Umbilical cord (tissue), 2 donors: ENCODE results near the gene TDRD6. TPM values are rescaled to one million over a fixed set of nuclear protein-coding genes. Genes with fewer than 3 reads are reported as not detected.

Experiments used
- DNase-seq: peaks from one replicate; pipeline ENCODE4 v3.0.0-alpha.2; 2015; ENCODE audit warnings: low spot score
- total RNA-seq: library from RNA; depleted of rRNA; stranded (reverse); fragments of >200 nt; gene quantifications from one replicate; pipeline ENCODE4 v1.2.3, GENCODE V29; 2014; ENCODE audit warnings: low replicate concordance; ENCODE audit not compliant: insufficient read depth

Gene TDRD6
- total RNA-seq, 1 donor from 2014 or later = 6.7 TPM

DNA sequence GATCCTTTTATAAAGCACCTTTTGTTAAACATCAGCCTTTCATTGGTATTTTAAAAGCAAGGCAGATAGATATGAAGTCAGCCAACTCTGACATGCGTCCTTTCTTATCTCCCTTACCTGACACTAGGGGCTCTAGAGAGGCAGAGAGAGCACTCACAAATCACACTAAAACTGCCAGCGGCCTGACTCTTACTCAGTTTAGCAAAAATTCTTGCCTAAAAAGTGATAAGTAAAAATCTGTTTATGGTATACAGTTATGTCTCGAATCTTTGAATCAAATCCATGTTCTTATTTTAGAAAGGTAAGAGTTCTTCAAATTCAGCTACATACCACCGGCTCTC, 10.4 kb upstream of the TDRD6 start:
- DNase-seq = no peak

DNA sequence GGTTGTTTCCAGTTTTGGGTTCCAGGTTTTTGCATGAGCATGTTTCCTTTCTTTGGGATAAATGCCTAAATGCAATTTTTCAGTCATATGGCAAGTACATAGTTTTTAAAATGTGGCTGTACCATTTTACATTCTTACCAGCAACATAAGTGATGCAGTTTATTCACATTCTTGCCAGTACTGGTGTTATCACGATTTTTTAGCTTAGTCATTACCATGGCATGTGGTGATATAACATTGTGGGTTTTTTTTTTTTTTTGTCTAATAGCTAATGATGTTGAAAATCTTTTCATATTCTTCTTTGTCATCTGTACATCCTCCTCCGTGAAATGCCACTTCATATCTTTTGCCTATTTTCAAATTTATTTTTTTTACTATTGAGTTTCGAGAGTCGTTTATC, 2.9 kb upstream of the TDRD6 start:
- no peak for DNase-seq

DNA sequence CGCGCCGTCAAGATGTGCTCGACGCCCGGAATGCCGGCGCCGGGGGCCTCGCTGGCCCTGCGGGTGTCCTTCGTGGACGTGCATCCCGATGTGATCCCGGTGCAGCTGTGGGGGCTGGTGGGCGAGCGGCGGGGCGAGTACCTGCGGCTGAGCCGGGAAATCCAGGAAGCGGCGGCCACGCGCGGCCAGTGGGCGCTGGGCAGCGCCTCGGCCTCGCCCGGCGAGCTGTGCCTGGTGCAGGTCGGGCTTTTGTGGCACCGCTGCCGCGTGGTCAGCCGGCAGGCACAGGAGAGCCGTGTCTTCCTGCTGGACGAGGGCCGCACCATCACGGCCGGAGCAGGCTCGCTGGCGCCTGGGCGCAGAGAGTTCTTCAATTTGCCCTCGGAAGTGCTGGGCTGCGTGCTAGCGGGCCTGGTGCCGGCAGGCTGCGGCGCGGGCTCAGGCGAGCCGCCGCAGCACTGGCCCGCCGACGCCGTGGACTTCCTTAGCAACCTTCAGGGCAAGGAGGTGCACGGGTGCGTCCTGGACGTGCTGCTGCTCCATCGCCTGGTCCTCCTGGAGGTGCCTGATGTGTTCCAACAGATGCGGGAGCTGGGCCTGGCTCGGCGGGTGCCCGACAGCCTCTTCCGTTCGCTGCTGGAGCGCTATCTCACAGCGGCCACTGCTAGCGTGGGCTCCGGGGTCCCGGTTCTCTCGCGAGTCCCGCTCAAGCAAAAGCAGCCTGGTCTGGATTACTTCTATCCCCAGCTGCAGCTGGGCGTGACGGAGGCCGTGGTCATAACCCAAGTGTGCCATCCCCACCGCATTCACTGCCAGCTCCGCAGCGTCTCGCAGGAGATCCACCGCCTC, 656 bp downstream of the TDRD6 start:
- DNase-seq = no peak

DNA sequence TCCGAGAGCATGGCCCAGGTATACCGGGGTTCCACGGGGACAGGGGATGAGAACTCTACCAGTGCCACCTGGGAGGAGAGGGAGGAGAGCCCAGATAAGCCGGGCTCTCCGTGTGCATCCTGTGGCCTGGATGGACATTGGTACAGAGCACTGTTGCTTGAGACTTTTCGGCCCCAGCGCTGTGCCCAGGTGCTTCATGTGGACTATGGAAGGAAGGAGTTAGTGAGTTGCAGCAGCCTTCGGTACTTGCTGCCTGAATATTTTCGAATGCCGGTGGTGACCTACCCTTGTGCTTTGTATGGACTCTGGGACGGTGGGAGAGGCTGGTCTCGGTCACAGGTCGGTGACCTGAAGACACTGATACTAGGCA, 1.3 kb downstream of the TDRD6 start:
- no peak for DNase-seq

DNA sequence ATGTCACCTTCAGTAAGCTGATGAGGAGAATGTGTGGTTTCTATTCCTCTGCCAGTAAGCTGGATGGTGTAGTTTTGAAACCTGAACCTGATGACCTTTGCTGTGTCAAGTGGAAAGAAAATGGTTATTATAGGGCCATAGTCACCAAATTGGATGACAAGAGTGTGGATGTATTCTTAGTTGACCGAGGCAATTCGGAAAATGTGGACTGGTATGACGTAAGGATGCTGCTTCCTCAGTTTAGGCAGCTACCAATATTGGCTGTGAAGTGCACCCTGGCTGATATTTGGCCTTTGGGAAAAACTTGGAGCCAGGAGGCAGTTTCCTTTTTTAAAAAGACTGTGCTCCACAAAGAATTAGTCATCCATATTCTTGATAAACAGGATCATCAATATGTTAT, 2.0 kb downstream of the TDRD6 start:
- no peak for DNase-seq

DNA sequence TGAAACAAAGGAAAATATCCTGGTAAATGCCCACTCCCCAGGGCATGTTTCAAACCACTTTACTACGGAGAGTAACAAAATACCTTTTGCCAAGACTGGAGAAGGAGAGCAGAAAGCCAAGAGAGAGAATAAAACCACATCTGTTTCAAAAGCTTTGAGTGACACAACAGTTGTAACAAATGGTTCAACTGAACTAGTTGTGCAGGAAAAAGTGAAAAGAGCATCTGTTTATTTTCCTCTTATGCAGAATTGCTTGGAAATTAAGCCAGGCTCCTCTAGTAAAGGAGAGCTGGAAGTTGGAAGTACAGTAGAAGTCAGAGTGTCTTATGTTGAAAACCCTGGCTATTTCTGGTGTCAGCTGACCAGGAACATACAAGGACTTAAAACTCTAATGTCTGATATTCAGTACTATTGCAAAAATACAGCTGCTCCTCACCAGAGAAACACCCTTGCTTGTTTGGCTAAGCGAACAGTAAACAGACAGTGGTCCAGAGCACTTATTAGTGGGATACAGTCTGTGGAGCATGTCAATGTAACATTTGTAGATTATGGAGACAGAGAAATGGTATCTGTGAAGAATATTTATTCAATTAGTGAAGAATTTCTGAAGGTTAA, 2.6 kb downstream of the TDRD6 start:
- no peak for DNase-seq

DNA sequence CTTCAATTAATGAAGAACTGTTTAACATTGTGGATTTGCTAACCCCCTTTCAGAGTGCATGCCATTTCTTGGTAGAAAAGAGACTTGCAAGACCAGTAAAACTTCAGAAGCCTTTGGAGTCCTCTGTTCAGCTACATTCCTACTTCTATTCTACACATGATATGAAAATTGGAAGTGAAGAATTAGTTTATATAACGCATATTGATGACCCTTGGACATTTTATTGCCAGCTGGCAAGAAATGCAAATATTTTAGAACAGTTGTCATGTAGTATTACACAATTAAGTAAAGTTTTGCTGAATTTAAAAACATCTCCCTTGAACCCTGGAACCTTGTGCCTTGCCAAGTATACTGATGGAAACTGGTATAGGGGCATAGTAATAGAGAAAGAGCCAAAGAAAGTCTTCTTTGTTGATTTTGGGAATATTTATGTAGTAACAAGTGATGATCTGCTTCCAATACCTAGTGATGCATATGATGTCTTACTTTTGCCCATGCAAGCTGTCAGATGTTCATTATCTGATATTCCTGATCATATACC, 3.3 kb downstream of the TDRD6 start:
- no peak for DNase-seq

DNA sequence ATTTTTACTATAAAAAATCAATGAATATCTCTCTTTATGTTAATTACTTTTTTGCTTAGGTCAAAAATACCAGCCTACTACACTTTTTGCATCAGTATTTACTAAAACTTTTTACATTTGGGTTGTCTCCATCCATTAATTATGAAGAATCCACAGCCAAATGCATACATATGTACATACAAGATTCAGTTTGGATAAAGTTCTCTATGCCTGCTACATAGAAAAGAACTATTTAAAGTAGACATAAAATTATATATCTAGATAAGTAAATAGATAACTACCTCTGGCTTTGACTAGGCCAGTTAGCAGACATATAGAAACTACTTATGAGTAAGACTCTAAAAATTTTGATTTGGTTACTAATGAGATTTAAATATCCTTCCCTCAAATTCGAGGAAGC, 12.3 kb downstream of the TDRD6 start:
- no peak for DNase-seq

DNA sequence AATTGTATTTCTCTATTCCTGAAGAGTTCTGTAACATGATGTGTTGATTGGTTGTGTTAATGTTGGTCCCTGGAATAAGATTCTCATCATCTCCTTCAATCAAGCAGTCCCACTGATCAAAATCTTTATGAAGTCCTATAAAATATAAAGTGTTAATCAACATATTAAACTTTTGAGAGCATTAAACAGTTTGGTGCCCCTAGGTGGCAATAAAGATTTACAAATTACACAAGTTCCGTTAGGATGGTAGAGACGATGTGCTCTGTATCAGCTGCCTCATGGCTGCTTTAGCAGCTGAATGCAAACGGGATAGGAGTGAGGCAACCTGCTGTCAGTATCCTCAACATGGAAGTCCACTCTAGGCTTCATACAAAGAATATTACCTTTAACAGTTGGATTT, 16.9 kb downstream of the TDRD6 start:
- DNase-seq = peak; percentile 15

DNA sequence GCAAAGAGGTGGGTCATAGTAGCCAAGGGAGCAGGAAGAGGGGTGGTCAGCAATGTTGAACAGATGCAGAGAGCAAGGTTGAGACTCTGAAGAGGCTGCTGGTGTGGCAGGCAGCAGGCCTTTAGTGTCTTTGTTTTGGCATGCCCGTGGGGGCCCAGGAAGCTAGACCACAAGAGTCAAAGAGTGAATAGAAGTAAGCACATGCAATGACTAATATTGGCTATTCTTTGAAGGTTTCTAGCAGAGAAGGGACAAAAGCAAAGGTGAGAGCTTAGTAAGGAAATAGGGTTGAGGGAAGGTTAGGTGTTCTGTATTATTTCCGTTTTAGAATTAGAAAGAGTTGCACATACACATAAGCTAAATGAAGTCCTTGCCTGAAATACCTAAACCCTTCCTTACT, 18.8 kb downstream of the TDRD6 start:
- DNase-seq = no peak

DNA sequence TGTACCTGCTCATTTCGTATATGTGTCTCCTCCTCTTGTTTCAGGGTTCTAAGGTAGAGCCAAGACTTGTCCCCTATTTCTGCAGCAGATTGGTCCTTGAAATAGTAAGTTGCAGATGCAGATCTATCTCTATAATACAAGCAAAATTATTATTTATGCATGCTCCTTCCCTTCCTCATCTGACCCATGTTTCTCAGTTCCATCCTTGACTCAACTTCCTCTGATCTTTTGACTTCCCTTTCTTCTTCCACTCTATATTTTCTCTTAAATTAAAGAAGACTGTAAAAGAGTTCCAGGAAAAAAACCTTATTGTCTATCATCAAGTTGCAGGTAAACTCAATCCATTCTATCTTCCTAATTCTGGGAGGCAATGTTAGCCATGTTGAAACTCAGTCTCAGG, 23.8 kb downstream of the TDRD6 start:
- no peak for DNase-seq

DNA sequence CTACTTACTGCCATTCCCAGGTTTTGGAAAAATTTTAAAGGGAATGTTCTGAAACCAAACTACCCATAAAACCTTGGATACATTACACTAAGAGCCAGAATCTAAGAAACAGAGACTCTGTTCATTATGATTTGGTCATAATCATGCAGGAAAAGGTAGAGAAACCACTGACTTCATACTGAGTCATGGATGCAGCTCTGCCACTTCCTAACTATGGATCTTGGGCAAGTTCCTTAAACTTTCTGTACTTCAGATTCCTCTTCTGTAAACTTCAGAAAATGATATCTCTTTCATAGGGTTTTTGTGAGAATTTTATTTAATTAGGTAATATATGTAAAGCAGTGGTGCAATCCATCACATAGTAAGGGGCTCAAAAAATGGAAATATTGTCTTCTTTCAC, 27.5 kb downstream of the TDRD6 start:
- DNase-seq = no peak

DNA sequence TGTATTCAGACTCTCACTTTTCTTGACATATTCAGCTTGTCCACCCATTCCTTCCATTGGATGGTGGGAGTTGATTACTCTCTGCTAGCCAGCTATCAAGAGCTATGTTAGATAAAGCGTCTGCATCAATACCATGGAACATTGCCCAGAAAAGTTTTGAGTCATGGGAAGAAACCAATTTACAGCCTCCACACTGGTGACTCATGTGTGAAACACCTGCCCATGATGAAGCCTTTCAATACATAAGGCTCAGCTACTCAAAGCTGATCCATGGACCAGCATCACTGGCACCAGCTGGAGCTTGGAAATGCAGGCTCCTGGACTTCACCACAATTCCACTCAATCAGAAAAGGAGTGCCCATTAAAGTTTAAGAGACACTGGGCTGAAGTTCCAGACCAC, 31.4 kb downstream of the TDRD6 start:
- DNase-seq = no peak

DNA sequence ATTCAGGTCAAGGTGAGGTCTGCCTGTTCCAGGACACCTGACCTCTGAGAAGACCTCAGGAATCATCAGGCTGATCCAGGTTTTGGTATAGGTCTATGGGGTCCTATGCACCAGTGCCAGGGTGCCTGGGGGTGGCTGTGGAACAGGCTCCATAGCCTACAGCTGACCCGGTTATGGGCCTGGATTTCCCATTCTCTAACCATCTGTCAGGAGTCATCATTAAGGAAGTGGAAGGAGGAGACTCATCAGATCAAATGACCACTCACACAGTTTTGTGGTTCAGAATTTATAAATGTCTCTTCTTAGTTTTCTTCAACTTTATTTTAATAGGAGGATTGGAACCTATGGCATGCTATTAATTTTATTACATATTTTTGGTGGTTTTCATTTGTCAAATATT, 32.7 kb downstream of the TDRD6 start:
- no peak for DNase-seq

DNA sequence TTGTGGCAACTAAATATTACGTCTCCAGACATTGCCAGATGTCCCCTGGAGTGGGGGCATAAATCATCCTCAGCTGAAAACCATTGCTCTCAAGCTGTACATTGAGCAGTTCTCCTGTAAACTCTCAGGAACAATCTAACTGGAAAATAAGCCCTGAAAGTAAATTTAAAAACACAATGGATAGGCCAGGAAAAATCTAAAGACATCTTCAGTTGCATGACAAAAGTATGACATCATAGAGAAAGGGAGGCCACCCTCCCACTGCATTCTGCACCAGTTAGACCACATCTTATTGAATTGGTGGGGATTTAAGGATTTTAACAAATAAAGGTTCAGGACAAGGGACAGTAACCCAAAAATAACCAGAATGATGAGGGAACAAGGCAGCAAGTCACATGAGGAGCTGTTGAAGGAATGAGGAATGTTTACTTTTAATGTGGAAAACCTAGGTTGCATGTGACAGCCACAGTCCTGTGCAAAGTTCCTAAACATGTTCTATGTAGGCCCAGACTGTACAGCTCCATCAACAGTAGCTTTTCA, 42.2 kb downstream of the TDRD6 start:
- no peak for DNase-seq

DNA sequence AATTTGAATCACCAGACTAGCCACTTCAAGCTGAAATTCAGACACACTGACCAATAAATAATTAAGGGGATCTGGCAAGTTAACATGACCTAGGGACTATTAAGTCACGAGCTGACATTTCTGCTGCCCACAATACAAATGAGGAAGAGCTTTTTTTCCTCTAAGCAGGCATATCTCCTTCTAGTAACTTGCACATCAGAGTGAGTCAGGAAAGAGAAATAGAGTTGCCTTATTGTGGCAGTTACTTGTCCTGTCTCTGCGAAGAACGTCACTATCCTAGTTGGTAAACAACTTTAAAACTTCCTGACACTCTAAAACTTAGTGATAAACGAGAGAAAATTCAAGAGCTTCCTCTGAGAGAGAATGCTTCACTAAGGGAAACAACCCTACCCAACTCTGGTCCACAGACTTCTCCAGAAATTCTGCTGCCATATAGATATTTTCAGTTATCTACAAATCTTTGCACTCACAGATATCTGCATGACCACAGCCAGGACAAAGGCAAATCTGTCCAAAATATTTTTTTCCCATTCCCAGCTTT, 43.3 kb downstream of the TDRD6 start:
- DNase-seq = no peak

DNA sequence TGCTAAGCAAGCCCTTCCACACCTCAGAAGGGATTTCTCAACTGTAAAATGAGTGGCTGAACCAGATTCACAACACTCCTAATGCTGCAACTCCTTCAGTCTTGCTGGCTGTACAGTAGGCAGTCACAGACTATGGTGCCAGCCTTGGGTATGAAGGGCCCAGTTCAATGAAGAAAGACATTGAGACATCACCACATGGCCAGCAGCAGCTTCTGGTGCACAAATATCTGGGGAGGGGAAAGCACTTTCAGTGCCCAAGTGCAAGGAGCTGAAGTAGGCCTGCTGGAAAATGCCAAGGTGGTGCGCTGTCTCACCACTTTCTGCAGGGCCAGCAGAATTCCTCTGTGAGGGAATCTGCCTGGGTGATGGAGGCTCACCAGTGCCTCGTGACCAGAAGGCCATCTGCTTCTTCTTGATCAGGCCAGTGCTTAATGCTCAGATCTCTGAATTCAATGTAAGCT, 45.7 kb downstream of the TDRD6 start:
- no peak for DNase-seq

DNA sequence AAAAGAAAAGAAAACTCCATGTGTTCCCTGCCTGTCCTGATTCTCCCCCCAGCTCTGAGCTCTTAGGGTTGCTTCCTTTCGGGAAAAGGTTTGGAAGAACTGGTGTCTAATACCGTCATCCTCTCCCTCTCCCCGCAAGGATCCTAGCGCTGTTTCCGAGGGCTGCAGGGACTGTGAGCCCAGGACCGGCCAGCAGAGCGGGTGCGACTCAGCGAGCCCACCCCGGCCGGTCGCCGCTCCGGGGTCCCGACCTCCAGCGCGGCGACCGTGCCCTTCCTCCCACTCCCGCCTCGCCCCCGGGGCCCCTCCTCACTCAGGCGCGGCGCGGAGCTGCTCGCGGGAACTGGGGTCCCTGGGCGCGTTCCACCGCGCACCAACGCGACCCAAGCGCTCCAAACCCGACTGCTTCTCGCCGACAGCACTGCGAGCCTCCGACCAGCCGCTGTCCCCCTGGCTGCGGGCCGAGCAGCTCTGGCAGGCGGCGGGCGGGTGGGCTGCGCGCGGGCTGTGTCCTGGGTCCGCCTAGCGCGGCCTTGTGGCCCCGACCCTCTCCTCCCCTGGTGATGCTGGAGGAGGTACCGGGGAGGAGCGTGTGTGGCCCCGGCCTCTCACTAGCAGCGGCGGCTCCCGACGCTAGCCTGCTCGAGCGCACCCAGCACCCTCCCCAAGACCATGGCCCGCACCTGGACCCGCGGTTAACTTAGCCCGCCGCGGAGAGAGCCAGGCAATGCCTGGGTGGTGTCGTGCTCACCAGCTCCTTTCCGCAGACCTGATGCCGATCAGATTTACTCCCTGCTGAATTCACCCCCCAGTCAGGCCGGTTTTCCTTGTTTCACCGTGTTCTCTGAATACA, 47.4 kb downstream of the TDRD6 start, which contains the start of gene PLA2G7:
Gene PLA2G7 (minus strand): TSS at position 509 of the 853 bp plus-strand sequence. CDS start 12,484 bp downstream, outside the sequence.
- peak; percentile 14 for DNase-seq

DNA sequence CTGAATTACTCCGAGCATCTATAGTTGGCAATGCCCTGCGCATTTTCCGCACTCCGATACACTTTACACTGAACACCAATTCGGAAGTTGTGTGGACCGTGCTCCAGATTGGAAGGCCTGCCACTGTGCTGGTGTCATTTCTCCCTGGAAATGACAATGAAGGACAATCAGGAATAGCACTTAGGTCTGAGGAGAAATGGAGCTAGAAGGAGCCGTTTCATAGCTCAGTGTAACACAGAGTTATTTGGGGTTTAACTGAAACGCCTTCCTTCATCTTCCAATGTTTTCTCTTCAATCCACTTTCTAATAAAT, 48.0 kb downstream of the TDRD6 start:
- no peak for DNase-seq

DNA sequence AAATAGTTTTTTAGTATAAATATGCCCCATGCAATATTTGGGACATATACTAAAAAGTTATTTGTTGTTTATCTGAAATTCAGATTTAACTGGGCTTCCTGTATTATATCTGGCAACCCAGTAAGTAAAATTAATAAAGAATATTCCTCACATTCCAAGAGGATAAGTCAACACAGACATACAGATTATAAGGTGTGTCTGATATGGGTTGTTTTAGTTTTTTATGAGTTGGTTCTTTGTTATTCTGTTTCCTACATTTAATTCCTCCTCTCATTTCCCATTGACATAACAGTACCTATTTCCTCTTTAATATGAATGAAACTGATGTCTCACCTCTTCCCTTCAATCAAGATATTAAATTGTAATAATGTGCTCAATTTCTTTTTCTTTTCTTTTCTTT, 49.2 kb downstream of the TDRD6 start:
- DNase-seq = no peak

DNA sequence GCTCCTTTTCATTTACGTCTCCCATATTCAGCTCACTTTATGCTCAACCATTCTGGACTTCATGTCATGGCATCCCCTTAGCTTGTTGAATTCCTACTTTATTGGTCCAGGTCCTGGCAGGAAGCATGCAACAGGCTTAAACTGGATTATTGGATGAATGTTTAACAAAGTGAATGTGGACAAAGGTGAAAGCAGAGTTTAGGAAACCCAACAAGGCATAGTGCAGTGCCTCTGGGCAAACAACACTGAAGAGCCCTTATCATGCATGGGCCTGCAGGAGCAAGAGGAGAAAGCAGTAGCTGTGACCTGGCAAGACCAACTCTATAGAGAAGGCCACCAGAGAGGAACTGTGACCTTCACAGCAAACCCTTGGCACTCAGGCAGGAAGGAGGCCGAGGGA, 53.8 kb downstream of the TDRD6 start:
- DNase-seq = no peak

DNA sequence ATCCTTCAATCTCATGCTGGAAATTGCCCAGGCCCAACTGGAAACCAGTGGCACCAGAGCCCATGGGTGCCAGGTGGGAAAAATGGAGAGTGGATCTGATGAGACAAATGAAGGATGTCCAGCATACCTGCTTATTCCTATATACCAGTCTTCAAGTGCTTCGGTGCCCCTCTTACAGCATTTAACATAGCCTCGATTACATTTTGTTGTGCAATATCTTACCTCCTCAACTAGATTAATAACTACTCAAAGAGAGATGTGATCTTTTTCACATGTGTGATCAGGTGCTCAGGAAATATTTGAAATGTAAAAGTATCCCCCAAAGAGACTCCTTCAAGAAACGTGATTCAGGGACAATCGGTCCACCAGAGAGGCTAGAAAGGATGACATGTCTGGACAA, 54.2 kb downstream of the TDRD6 start:
- no peak for DNase-seq
